ENCODE results near the gene DNAJB13. TPM values are rescaled to one million over a fixed set of nuclear protein-coding genes. Genes with fewer than 3 reads are reported as not detected.

DNAJB13 gene, protein sequence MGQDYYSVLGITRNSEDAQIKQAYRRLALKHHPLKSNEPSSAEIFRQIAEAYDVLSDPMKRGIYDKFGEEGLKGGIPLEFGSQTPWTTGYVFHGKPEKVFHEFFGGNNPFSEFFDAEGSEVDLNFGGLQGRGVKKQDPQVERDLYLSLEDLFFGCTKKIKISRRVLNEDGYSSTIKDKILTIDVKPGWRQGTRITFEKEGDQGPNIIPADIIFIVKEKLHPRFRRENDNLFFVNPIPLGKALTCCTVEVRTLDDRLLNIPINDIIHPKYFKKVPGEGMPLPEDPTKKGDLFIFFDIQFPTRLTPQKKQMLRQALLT
- 0.03 and 0.05 TPM in 2 replicates for polyA plus RNA-seq (2013)

DNA sequence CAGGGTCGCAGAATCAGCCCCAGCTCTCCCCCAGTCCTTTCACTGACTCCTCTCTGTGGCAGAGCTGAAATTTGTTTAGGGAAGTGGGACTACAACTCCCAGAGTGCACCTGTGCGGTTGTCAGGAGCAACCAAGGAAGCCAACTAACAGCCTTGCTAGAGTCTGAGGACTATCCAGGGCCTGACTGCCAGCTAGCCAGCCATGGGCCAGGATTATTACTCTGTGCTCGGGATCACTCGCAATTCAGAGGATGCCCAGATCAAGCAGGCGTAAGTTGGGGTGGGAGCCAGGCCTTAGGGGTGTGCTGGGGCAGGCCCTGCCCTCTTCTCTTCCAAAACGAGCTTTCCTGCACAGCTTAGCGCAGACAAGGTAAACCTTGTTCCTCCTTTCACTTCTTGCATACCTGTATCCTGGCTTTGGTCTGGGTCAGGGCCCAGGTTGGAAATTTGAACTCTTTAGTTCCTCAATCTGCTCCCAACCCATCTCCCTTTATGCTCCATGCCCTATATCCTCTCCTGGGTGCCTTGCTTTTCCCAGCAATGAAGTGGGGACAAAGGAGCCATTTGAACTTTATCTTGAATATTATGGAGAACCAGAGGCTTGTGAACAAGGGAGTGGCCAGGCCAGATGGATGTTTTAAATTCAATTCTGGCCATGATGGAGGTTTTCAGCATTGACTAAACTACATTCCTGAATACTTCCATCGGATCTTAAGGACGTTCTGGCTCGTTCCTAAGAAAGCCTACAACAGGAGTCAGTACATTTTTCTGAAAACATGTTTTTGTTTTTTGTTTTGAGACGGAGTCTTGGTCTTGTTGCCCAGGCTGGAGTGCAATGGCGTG lies at the start of gene DNAJB13:
Gene DNAJB13, plus strand, starts transcription at position 158 of the 842 bp plus-strand sequence. Its CDS starts 44 bp downstream, at position 202.
- no peak within 1 kb of the TSS for H3K23ac ChIP-seq (ENCODE audit: low read length)

DNA sequence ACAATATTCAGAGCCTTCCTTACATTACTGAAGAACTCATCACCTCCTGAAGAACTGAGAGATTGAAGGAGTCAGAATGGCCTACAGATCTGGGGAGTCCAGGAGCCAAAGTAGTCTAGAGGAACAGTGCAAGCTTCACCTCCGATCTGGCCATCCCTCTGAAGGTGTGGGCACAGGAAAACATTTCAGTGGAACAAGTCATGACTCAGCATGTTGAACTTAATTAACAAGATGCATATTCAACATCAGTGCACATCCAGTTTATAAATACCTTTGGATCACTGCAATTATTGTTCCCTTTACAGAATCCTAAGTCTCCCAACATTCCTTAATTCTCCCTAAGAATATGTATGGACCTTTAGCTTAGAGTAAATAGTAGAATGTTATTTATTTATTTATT lies 48.5 kb upstream of the DNAJB13 start:
- H4K91ac ChIP-seq (ENCODE audit: low read depth, low read length), result no peak overlapping the region
- H3K18ac ChIP-seq (ENCODE audit: low read length), result no peak overlapping the region
- no peak overlapping the region for H2BK12ac ChIP-seq (ENCODE audit: low read length)
- H4K12ac ChIP-seq (ENCODE audit: low read depth, low read length), result no peak overlapping the region
- H3K4ac ChIP-seq (ENCODE audit: low read depth, low read length), result no peak overlapping the region
- H3K9me3 ChIP-seq (ENCODE audit: insufficient read depth, low read depth, low read length), result no peaks in the 10 kb centered on the region
- no peaks in the 10 kb centered on the region for H3K27me3 ChIP-seq (ENCODE audit: insufficient read depth, low read length)
- H2BK120ac ChIP-seq (ENCODE audit: insufficient read depth, low read length, poor library complexity), result no peak overlapping the region
- H3K9ac ChIP-seq (ENCODE audit: low read length), result no peak overlapping the region
- no peak overlapping the region for H3K4me2 ChIP-seq (ENCODE audit: low read length)
- H3K36me3 ChIP-seq (ENCODE audit: control insufficient read depth in 1 of 2, insufficient read depth in 2 of 2, low read length in 2 of 2), result peaks cover 2% of the 10 kb centered on the region in 2 experiments
- H3K4me1 ChIP-seq (ENCODE audit: control insufficient read depth in 1 of 2, insufficient read depth in 2 of 2, low read length in 2 of 2), result no peaks in the 10 kb centered on the region
- no peak overlapping the region for H3K4me3 ChIP-seq (ENCODE audit: low read depth, low read length)
- no peak overlapping the region for H2BK5ac ChIP-seq (ENCODE audit: low read depth, low read length, poor library complexity)
- H3K79me2 ChIP-seq (ENCODE audit: control insufficient read depth, insufficient read depth, low read length, poor library complexity), result no peaks in the 10 kb centered on the region
- WGBS (ENCODE audit: extremely low coverage, insufficient coverage, insufficient read length), result no CpG with 5 or more reads among the region's 1 CpG
- no peak overlapping the region for H3K27ac ChIP-seq (ENCODE audit: low read depth, low read length)
- no peak overlapping the region for H3K14ac ChIP-seq (ENCODE audit: low read length)
- no peak overlapping the region for H2AK5ac ChIP-seq (ENCODE audit: low read length)
- H4K8ac ChIP-seq (ENCODE audit: low read depth, low read length), result no peak overlapping the region
- H3K23ac ChIP-seq (ENCODE audit: low read length), result no peak overlapping the region
- no peak for DNase-seq
- H2AFZ ChIP-seq (ENCODE audit: insufficient read depth, low read length, poor library complexity), result no peak overlapping the region
- H3K79me1 ChIP-seq (ENCODE audit: low read length), result no peaks in the 10 kb centered on the region

More for the DNA sequence above, at the start of gene DNAJB13:
- Histone ChIP-seq H3K27me3 (ENCODE audit: insufficient read depth, low read length) (no peaks in the 10 kb centered on the region), H3K79me2 (ENCODE audit: control insufficient read depth, insufficient read depth, low read length, poor library complexity) (no peaks in the 10 kb centered on the region), H2AK5ac (ENCODE audit: low read length) (no peak within 1 kb of the TSS), H3K4ac (ENCODE audit: low read depth, low read length) (no peak within 1 kb of the TSS), H2BK120ac (ENCODE audit: insufficient read depth, low read length, poor library complexity) (no peak within 1 kb of the TSS), H3K14ac (ENCODE audit: low read length) (no peak within 1 kb of the TSS), H3K4me2 (ENCODE audit: low read length) (no peak within 1 kb of the TSS), H3K4me3 (ENCODE audit: low read depth, low read length) (no peak within 1 kb of the TSS), H3K4me1 (ENCODE audit: control insufficient read depth in 1 of 2, insufficient read depth in 2 of 2, low read length in 2 of 2) (no peaks in the 10 kb centered on the region), H3K79me1 (ENCODE audit: low read length) (no peaks in the 10 kb centered on the region), H3K27ac (ENCODE audit: low read depth, low read length) (no peak within 1 kb of the TSS), H4K8ac (ENCODE audit: low read depth, low read length) (no peak within 1 kb of the TSS), H2BK12ac (ENCODE audit: low read length) (no peak within 1 kb of the TSS), H4K91ac (ENCODE audit: low read depth, low read length) (no peak within 1 kb of the TSS), H3K9me3 (ENCODE audit: insufficient read depth, low read depth, low read length) (peaks cover 6% of the 10 kb centered on the region), H2AFZ (ENCODE audit: insufficient read depth, low read length, poor library complexity) (no peak within 1 kb of the TSS), H3K9ac (ENCODE audit: low read length) (no peak within 1 kb of the TSS), H3K36me3 (ENCODE audit: control insufficient read depth in 1 of 2, insufficient read depth in 2 of 2, low read length in 2 of 2) (peaks cover 6 to 8% of the 10 kb centered on the region in 2 experiments), H4K12ac (ENCODE audit: low read depth, low read length) (no peak within 1 kb of the TSS), H2BK5ac (ENCODE audit: low read depth, low read length, poor library complexity) (no peak within 1 kb of the TSS), H3K18ac (ENCODE audit: low read length) (no peak within 1 kb of the TSS)
- DNase-seq, result peak; percentile 71 to 85
- no CpG with 5 or more reads among the region's 12 CpGs for WGBS (ENCODE audit: extremely low coverage, insufficient coverage, insufficient read length)

DNA sequence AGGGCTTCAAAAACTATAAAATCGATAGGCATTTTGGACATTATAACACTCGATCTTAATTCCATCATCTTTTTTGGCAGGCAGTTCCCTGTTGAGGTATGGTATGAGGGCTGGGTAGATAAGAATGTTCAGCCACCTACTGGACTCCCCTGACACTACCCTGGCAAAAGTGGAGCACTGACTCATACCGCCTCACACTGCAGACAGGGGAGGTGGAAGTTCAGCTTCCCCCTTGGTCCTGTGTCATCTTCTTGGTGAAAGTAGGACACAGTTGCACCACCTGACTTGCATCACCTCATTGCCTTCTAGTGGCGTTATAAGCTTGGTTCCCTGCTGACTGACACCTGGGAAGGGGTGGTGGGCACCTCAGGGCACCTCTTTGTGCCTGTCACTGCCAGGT lies 43.6 kb upstream of the DNAJB13 start:
- WGBS (ENCODE audit: extremely low coverage, insufficient coverage, insufficient read length), result no CpG with 5 or more reads among the region's 4 CpGs

DNA sequence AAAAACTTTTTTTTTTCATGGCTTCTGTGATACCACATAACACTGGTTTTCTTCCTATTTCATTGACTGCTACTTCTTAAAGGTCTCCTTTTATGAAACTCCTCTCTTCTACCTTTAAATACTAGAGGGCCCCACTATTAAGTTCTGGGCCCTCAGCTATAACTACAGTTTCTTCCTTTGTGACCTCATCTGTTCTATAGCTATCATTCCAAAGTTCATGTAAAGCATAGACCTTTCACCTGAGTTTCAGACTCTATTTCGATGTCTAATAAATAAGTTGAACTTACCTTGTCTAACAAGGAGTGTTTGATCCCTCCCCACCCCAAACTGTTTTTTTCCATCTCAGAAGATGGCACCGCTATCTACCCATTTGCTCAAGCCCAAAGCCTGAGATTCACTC lies 38.8 kb upstream of the DNAJB13 start:
- Histone ChIP-seq H4K12ac (ENCODE audit: low read depth, low read length) (no peak overlapping the region), H3K4me3 (ENCODE audit: low read depth, low read length) (no peak overlapping the region), H2BK5ac (ENCODE audit: low read depth, low read length, poor library complexity) (no peak overlapping the region), H3K79me1 (ENCODE audit: low read length) (no peaks in the 10 kb centered on the region), H3K23ac (ENCODE audit: low read length) (no peak overlapping the region), H4K91ac (ENCODE audit: low read depth, low read length) (no peak overlapping the region), H3K27ac (ENCODE audit: low read depth, low read length) (no peak overlapping the region), H3K4me1 (ENCODE audit: control insufficient read depth in 1 of 2, insufficient read depth in 2 of 2, low read length in 2 of 2) (no peaks in the 10 kb centered on the region), H3K4ac (ENCODE audit: low read depth, low read length) (no peak overlapping the region), H3K36me3 (ENCODE audit: control insufficient read depth in 1 of 2, insufficient read depth in 2 of 2, low read length in 2 of 2) (peaks cover 5 to 10% of the 10 kb centered on the region in 2 experiments), H2BK12ac (ENCODE audit: low read length) (no peak overlapping the region), H3K14ac (ENCODE audit: low read length) (no peak overlapping the region), H4K8ac (ENCODE audit: low read depth, low read length) (no peak overlapping the region), H2BK120ac (ENCODE audit: insufficient read depth, low read length, poor library complexity) (no peak overlapping the region), H3K4me2 (ENCODE audit: low read length) (no peak overlapping the region), H2AFZ (ENCODE audit: insufficient read depth, low read length, poor library complexity) (no peak overlapping the region), H3K9me3 (ENCODE audit: insufficient read depth, low read depth, low read length) (no peaks in the 10 kb centered on the region), H2AK5ac (ENCODE audit: low read length) (no peak overlapping the region), H3K18ac (ENCODE audit: low read length) (no peak overlapping the region), H3K79me2 (ENCODE audit: control insufficient read depth, insufficient read depth, low read length, poor library complexity) (no peaks in the 10 kb centered on the region), H3K9ac (ENCODE audit: low read length) (no peak overlapping the region), H3K27me3 (ENCODE audit: insufficient read depth, low read length) (no peaks in the 10 kb centered on the region)
- WGBS (ENCODE audit: extremely low coverage, insufficient coverage, insufficient read length), result no CpG with 5 or more reads among the region's 2 CpGs
- DNase-seq, result no peak

More for the DNA sequence above, 43.6 kb upstream of the DNAJB13 start:
- Histone ChIP-seq H4K12ac (ENCODE audit: low read depth, low read length) (no peak overlapping the region), H3K79me1 (ENCODE audit: low read length) (no peaks in the 10 kb centered on the region), H3K27ac (ENCODE audit: low read depth, low read length) (no peak overlapping the region), H2BK120ac (ENCODE audit: insufficient read depth, low read length, poor library complexity) (no peak overlapping the region), H4K91ac (ENCODE audit: low read depth, low read length) (no peak overlapping the region), H3K9ac (ENCODE audit: low read length) (no peak overlapping the region), H2AFZ (ENCODE audit: insufficient read depth, low read length, poor library complexity) (no peak overlapping the region), H3K27me3 (ENCODE audit: insufficient read depth, low read length) (no peaks in the 10 kb centered on the region), H3K36me3 (ENCODE audit: control insufficient read depth in 1 of 2, insufficient read depth in 2 of 2, low read length in 2 of 2) (peaks cover 0 to 2% of the 10 kb centered on the region in 2 experiments), H2BK12ac (ENCODE audit: low read length) (no peak overlapping the region), H3K4ac (ENCODE audit: low read depth, low read length) (no peak overlapping the region), H4K8ac (ENCODE audit: low read depth, low read length) (no peak overlapping the region), H3K14ac (ENCODE audit: low read length) (no peak overlapping the region), H3K4me3 (ENCODE audit: low read depth, low read length) (no peak overlapping the region), H3K4me1 (ENCODE audit: control insufficient read depth in 1 of 2, insufficient read depth in 2 of 2, low read length in 2 of 2) (no peaks in the 10 kb centered on the region), H2BK5ac (ENCODE audit: low read depth, low read length, poor library complexity) (no peak overlapping the region), H3K79me2 (ENCODE audit: control insufficient read depth, insufficient read depth, low read length, poor library complexity) (no peaks in the 10 kb centered on the region), H3K4me2 (ENCODE audit: low read length) (no peak overlapping the region), H2AK5ac (ENCODE audit: low read length) (no peak overlapping the region), H3K18ac (ENCODE audit: low read length) (no peak overlapping the region), H3K9me3 (ENCODE audit: insufficient read depth, low read depth, low read length) (no peaks in the 10 kb centered on the region), H3K23ac (ENCODE audit: low read length) (no peak overlapping the region)
- DNase-seq, result peak; percentile 31 to 66

Measured in trophoblast cell (in vitro differentiated cells and primary cell).